CD4-positive, alpha-beta memory T cell (primary cell): Measurements from ENCODE around the gene AMZ2. TPM values are rescaled to one million over a fixed set of nuclear protein-coding genes. Genes with fewer than 3 reads are reported as not detected.
A peak's percentile ranks its signal among the peaks of the same experiment; 100 is the strongest.

Experiments
- CTCF ChIA-PET: fragments of 350-600 bp; sonication (Branson Sonifier 250); formaldehyde crosslinking; loops from one replicate; lab custom pipeline; 2021; ENCODE audit warnings: inconsistent platforms; ENCODE audit not compliant: partially characterized antibody; lab: Charles Lee
- POLR2A ChIA-PET: fragments of 350-600 bp; sonication (Branson Sonifier 250); formaldehyde crosslinking; loops from one replicate; lab custom pipeline; 2021; ENCODE audit not compliant: partially characterized antibody; lab: Charles Lee
- DNase-seq, 5 donors: peaks; one replicate each; pipeline versions ENCODE4 v3.0.0 to v3.0.0-alpha.2; 2020 to 2022; ENCODE audit warnings: mixed read lengths in 1 of 5
- H3K27ac ChIP-seq: one replicate; pipeline ENCODE4 v1.7.0; 2013; ENCODE audit warnings: low read depth, low read length
- H3K27me3 ChIP-seq: 2 replicates; pipeline ENCODE4 v1.7.0; 2013; ENCODE audit warnings: mild to moderate bottlenecking, low read length, moderate library complexity; ENCODE audit not compliant: insufficient read depth
- H3K36me3 ChIP-seq: 2 replicates; pipeline ENCODE4 v1.7.0; 2013; ENCODE audit warnings: mild to moderate bottlenecking, low read length, moderate library complexity; ENCODE audit not compliant: insufficient read depth
- H3K4me1 ChIP-seq: 2 replicates; pipeline ENCODE4 v1.7.0; 2013; ENCODE audit warnings: mild to moderate bottlenecking, low read length, moderate library complexity; ENCODE audit not compliant: insufficient read depth
- H3K4me3 ChIP-seq, 2 donors: one replicate each; pipeline ENCODE4 v1.7.0; 2013; ENCODE audit warnings: low read length in 2 of 2, mild to moderate bottlenecking in 1 of 2
- H3K9me3 ChIP-seq, 2 donors: one replicate each; pipeline ENCODE4 v1.7.0; 2013; ENCODE audit warnings: low read length in 2 of 2, control low read depth in 1 of 2; ENCODE audit not compliant: control insufficient read depth in 1 of 2
- H3K27ac Mint-ChIP-seq, 7 donors: one replicate each; pipeline ENCODE4 v1.8.0; 2020 to 2021; ENCODE audit warnings: mixed read lengths in 7 of 7, mild to moderate bottlenecking in 6 of 7, inconsistent platforms in 3 of 7, moderate library complexity in 3 of 7
- H3K27me3 Mint-ChIP-seq, 2 donors: one replicate each; pipeline ENCODE4 v1.8.0; 2020 to 2021; ENCODE audit warnings: mixed read lengths in 2 of 2
- H3K36me3 Mint-ChIP-seq, 2 donors: one replicate each; pipeline ENCODE4 v1.8.0; 2020 to 2021; ENCODE audit warnings: mixed read lengths in 2 of 2, inconsistent platforms in 1 of 2, mild to moderate bottlenecking in 1 of 2
- H3K4me1 Mint-ChIP-seq, 4 donors: one replicate each; pipeline ENCODE4 v1.8.0; 2020 to 2021; ENCODE audit warnings: mixed read lengths in 4 of 4, mild to moderate bottlenecking in 1 of 4
- H3K4me3 Mint-ChIP-seq, 8 donors: one replicate each; pipeline ENCODE4 v1.8.0; 2020 to 2021; ENCODE audit warnings: mixed read lengths in 8 of 8, mild to moderate bottlenecking in 7 of 8, moderate library complexity in 6 of 8, inconsistent platforms in 3 of 8
- H3K9me3 Mint-ChIP-seq, 8 donors: one replicate each; pipeline ENCODE4 v1.8.0; 2020 to 2021; ENCODE audit warnings: mixed read lengths in 8 of 8, mild to moderate bottlenecking in 5 of 8, inconsistent platforms in 3 of 8, moderate library complexity in 1 of 8
- intact Hi-C: fragments of 100-400 bp; cut with micrococcal nuclease; formaldehyde crosslinking; loops from one replicate; pipeline ENCODE4 v1.15.1; 2023
- polyA plus RNA-seq, 2 donors: library from polyadenylated mRNA; unstranded; fragments of 300-500 nt; fragmentation: Illumina TruSeq; gene quantifications; one replicate each; pipeline ENCODE4 v1.2.3, GENCODE V29; 2021
- total RNA-seq, 2 experiments: library from RNA; stranded (reverse); gene quantifications; one replicate each; pipeline ENCODE4 v1.2.3, GENCODE V29; 2021

Gene AMZ2
- total and polyA plus RNA-seq, 4 experiments from 2014 or later, result 66.1 to 161 (median 97.8) TPM

DNA sequence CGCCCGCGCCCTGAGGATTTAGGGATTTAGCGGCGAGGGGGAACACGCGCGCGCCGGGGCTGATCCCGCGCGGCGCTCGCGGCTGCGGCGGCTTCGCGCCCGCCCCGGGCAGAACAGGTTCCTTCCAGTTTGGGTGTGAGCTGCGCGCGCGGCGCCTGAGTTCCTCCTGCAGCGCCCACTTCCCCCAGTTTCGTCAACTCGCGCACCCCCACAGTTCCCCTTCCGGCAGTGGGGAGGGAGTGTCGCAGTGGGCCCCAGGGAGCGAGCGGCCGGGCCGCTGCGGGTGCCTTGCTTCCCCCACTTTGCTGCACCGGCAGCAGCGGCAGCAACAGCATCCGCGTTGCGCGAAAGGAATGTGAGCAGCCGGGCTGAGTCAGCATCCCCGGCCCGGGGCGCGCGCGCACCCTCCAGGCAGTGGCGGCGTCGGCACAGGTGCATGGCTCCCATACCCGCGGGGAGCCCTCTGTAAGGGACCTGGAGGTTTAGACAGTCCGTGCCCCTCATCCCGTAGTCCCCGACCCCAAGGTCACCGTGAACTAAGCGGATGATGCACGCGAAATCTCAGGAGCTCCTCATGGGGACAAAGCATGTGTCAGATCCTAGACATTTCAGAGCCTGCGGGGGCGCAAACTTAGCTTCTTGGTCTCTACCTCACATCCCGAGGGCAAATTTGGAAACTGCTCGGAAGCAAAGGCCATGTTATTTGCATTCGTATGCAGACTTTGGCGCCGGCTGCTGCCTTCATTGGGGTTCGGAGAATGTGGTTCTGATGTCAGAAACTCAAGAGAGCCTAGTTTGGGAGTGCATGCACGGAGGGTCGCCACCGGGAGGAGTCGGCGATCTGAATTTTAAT lies 44.2 kb downstream of the AMZ2 start:
- peak overlapping the region; percentile 90 for H3K27ac ChIP-seq
- H3K4me1 ChIP-seq, result peaks cover 78% of the 10 kb centered on the region
- Mint-ChIP-seq H3K4me1 (peaks cover 53 to 84% (median 63%) of the 10 kb centered on the region in 4 donors), H3K4me3 (peak overlapping the region; percentile 74 to 87 (median 84)), H3K9me3 (no peaks in the 10 kb centered on the region), H3K36me3 (peaks cover 0 to 6% of the 10 kb centered on the region in 2 donors), H3K27me3 (no peaks in the 10 kb centered on the region), H3K27ac (peak overlapping the region; percentile 89 to 99 (median 93))
- ChIA-PET POLR2A (interaction anchor here (0.6 to 9.3 kb wide), 45 partner anchors 11 to 324 kb away, joined by 3 to 151 read pairs (median 10); partner anchors contain the start of genes AMZ2, KPNA2, PRKAR1A and WIPI1), CTCF (interaction anchor here (0.8 to 5.4 kb wide), 14 partner anchors 10 to 145 kb away, joined by 3 to 21 read pairs (median 6); no protein-coding TSS in a partner anchor)
- intact Hi-C loops, result loop anchor here (1.0 to 5.0 kb wide), 9 partner anchors 29 to 220 kb away; partner anchors contain the start of genes AMZ2, PRKAR1A and WIPI1
- no peaks in the 10 kb centered on the region for H3K36me3 ChIP-seq
- peak overlapping the region; percentile 18 to 90 for H3K4me3 ChIP-seq
- no peaks in the 10 kb centered on the region for H3K27me3 ChIP-seq
- peak; percentile 96 to 98 (median 97) for DNase-seq
- H3K9me3 ChIP-seq, result no peaks in the 10 kb centered on the region

DNA sequence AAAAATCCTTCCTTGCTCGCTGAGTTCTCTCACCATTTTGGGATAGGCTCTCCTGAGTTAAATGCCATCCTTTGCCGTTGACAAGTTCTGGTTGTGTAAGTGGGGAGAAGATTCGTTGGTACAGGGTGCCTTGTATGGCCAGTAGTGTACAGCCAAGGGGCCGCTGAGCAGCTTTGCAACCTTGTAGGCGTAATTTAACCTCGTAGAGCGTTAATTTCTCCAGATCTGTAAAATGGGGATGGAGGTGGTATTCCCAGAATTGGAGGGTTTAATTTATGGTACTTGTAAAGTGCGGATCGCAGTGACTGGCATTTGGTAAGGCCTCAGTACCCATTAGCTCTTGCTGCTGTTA lies 44.8 kb downstream of the AMZ2 start:
- CTCF ChIA-PET, result interaction anchor here (1.0 to 5.4 kb wide), 11 partner anchors 9 to 145 kb away, joined by 3 to 21 read pairs (median 6); no protein-coding TSS in a partner anchor
- no peak for DNase-seq
- H3K4me3 ChIP-seq, result peak overlapping the region; percentile 18 to 90
- H3K4me1 ChIP-seq, result peaks cover 79% of the 10 kb centered on the region
- Mint-ChIP-seq H3K4me1 (peaks cover 54 to 85% (median 64%) of the 10 kb centered on the region in 4 donors), H3K4me3 (peak overlapping the region; percentile 74 to 87 (median 84)), H3K36me3 (peaks cover 0 to 6% of the 10 kb centered on the region in 2 donors), H3K27ac (peak overlapping the region; percentile 89 to 99 (median 93)), H3K27me3 (no peaks in the 10 kb centered on the region), H3K9me3 (no peaks in the 10 kb centered on the region)
- no peaks in the 10 kb centered on the region for H3K9me3 ChIP-seq
- no peaks in the 10 kb centered on the region for H3K27me3 ChIP-seq
- H3K27ac ChIP-seq, result peak overlapping the region; percentile 90
- intact Hi-C loops, result loop anchor here (1.0 to 5.0 kb wide), 7 partner anchors 45 to 165 kb away; partner anchors contain the start of genes AMZ2 and WIPI1
- POLR2A ChIA-PET, result interaction anchor here (1.0 to 9.3 kb wide), 31 partner anchors 10 to 219 kb away, joined by 3 to 151 read pairs (median 17); partner anchors contain the start of genes AMZ2, PRKAR1A and WIPI1
- H3K36me3 ChIP-seq, result no peaks in the 10 kb centered on the region

DNA sequence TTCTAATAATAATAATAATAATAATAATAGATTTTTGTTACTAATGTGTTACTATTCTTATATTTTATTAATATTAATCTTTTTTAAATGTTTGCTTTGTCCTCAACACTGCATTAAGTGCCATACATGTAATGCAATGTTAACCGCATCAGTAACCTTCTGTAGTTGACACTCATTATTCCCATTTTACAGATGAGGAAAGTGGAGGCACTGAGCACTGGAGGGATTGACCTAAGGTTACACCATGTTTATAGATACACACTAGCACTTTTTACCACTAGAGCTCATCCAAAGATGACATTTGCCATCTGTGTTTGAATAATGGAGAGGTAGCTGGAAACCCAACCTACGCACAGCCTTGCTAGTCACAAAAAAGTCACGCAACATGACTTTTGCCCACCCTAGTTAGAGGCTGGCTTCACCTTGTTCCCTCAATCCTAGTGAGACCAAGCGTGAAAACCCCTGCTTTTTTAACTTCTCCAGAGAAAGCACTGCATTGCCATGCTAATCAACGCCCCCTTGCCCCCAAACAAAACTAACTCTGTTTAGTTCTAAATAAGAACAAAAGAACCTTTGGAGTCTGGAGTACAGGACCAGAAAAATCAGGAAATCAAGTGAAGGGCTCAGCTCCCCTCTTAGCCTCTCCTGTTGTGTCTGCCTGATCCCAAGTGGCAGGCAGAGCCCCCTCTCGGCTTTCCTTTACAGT lies 45.8 kb downstream of the AMZ2 start:
- Histone ChIP-seq H3K27ac (no peak overlapping the region), H3K36me3 (no peaks in the 10 kb centered on the region), H3K27me3 (no peaks in the 10 kb centered on the region), H3K9me3 (no peaks in the 10 kb centered on the region), H3K4me1 (peaks cover 79% of the 10 kb centered on the region), H3K4me3 (no peak overlapping the region)
- Mint-ChIP-seq H3K4me3 (peak overlapping the region in 4 of 8 donors; percentile 7 to 32 (median 23)), H3K27me3 (no peaks in the 10 kb centered on the region), H3K9me3 (no peaks in the 10 kb centered on the region), H3K27ac (peak overlapping the region in 6 of 7 donors; percentile 29 to 74 (median 70)), H3K4me1 (peaks cover 49 to 87% (median 64%) of the 10 kb centered on the region in 4 donors), H3K36me3 (peaks cover 0 to 6% of the 10 kb centered on the region in 2 donors)
- ChIA-PET CTCF (interaction anchor here (0.9 to 2.3 kb wide), 4 partner anchors 10 to 121 kb away, joined by 3 to 10 read pairs (median 4); no protein-coding TSS in a partner anchor), POLR2A (interaction anchor here (0.6 to 9.3 kb wide), 9 partner anchors 8 to 144 kb away, joined by 3 to 151 read pairs (median 20); partner anchors contain the start of gene AMZ2)
- DNase-seq, result no peak
- intact Hi-C loops, result loop anchor here (2.0 to 5.0 kb wide), 3 partner anchors 46 to 111 kb away; partner anchors contain the start of gene AMZ2

DNA sequence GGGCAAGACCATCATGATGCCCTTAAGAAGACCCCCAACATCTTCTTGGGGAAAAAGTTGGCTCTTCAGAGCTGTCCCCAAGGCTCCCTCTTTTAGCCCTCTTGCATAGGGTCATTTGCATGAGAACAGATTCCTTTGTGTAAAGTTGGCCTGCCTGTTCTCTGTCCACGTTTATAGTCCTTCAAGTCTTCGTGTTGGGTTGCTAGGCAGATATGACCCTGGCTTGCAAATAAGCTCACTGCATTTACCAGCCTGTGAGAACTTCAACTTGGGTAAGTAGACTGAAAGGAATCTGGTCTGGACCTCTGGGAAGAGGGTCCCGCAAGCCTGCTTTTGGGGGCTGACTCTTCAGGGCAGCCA lies 46.3 kb downstream of the AMZ2 start:
- Mint-ChIP-seq H3K4me1 (peaks cover 46 to 85% (median 61%) of the 10 kb centered on the region in 4 donors), H3K9me3 (no peaks in the 10 kb centered on the region), H3K4me3 (peak overlapping the region in 5 of 8 donors; percentile 7 to 32 (median 20)), H3K36me3 (peaks cover 0 to 4% of the 10 kb centered on the region in 2 donors), H3K27me3 (no peaks in the 10 kb centered on the region), H3K27ac (peak overlapping the region in 5 of 7 donors; percentile 29 to 74 (median 71))
- no peak overlapping the region for H3K27ac ChIP-seq
- DNase-seq, result no peak
- no peaks in the 10 kb centered on the region for H3K9me3 ChIP-seq
- H3K4me3 ChIP-seq, result no peak overlapping the region
- H3K27me3 ChIP-seq, result no peaks in the 10 kb centered on the region
- intact Hi-C loops, result loop anchor here (5.0 kb wide), 2 partner anchors 47 to 112 kb away; partner anchors contain the start of gene AMZ2
- POLR2A ChIA-PET, result interaction anchor here (0.6 to 9.3 kb wide), 5 partner anchors 7 to 61 kb away, joined by 3 to 151 read pairs (median 4); no protein-coding TSS in a partner anchor
- H3K4me1 ChIP-seq, result peaks cover 76% of the 10 kb centered on the region
- CTCF ChIA-PET, result interaction anchor here (0.9 to 1.3 kb wide), 2 partner anchors 10 to 120 kb away, joined by 3 read pairs; no protein-coding TSS in a partner anchor
- H3K36me3 ChIP-seq, result no peaks in the 10 kb centered on the region

DNA sequence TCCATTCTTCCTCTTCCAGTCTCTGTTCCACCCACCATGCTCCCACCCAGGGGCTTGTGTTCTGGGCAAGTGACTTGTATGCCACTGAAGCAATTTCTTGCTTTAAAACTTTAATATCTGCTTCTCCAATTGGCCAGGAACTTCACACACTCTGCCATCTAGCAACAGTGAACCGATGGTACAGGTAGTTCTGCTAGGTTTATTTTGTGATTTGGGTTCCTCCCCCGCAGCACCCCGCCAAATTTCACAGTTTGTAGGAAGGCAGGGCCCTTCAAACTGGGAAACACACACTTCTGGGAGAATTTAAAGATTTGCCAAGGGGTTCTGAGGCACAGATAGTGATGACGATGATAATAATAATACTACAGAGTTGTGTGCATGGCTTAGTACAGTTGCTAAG lies 46.8 kb downstream of the AMZ2 start:
- H3K4me3 Mint-ChIP-seq, result peak overlapping the region in 5 of 8 donors; percentile 47 to 77 (median 64)

DNA sequence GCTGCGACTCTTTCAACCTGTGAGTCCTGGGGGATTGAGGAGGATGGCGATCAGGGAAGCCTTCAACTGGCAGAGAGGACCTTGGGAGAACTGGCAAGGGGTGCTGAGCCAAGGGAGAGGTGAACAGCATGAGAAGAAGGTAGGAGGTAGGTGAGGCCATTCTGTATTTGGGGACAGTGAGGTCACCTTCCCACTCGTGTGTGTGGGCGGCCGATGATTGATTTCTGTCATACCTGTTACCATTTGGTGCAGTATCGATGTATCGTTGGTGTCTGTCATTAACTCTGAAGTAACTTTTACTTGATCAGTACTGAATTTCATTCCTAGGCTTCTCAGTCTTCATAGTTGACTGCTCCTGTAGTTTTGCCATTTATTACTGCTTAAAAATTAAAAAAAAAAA lies 47.2 kb downstream of the AMZ2 start:
- no peak for DNase-seq
- POLR2A ChIA-PET, result interaction anchor here (3.3 kb wide), 1 partner anchor 50 kb away, joined by 31 read pairs; no protein-coding TSS in a partner anchor
- Histone ChIP-seq H3K36me3 (no peaks in the 10 kb centered on the region), H3K4me1 (peaks cover 67% of the 10 kb centered on the region), H3K4me3 (no peak overlapping the region), H3K27me3 (no peaks in the 10 kb centered on the region), H3K9me3 (no peaks in the 10 kb centered on the region), H3K27ac (no peak overlapping the region)
- Mint-ChIP-seq H3K9me3 (no peaks in the 10 kb centered on the region), H3K4me3 (peak overlapping the region in 6 of 8 donors; percentile 21 to 77 (median 58)), H3K27ac (peak overlapping the region; percentile 60 to 95 (median 85)), H3K36me3 (peaks cover 0 to 4% of the 10 kb centered on the region in 2 donors), H3K27me3 (no peaks in the 10 kb centered on the region), H3K4me1 (peaks cover 40 to 85% (median 57%) of the 10 kb centered on the region in 4 donors)
- intact Hi-C loops, result no loop called here
- CTCF ChIA-PET, result no interaction called here

More for the DNA sequence above, 46.8 kb downstream of the AMZ2 start:
- Histone ChIP-seq H3K36me3 (no peaks in the 10 kb centered on the region), H3K27me3 (no peaks in the 10 kb centered on the region), H3K27ac (no peak overlapping the region), H3K9me3 (no peaks in the 10 kb centered on the region), H3K4me3 (no peak overlapping the region), H3K4me1 (peaks cover 72% of the 10 kb centered on the region)
- Mint-ChIP-seq H3K36me3 (peaks cover 0 to 4% of the 10 kb centered on the region in 2 donors), H3K9me3 (no peaks in the 10 kb centered on the region), H3K27ac (peak overlapping the region in 5 of 7 donors; percentile 64 to 95 (median 87)), H3K27me3 (no peaks in the 10 kb centered on the region), H3K4me1 (peaks cover 44 to 85% (median 60%) of the 10 kb centered on the region in 4 donors)
- CTCF ChIA-PET, result interaction anchor here (1.3 kb wide), 1 partner anchor 120 kb away, joined by 3 read pairs; no protein-coding TSS in a partner anchor
- intact Hi-C loops, result loop anchor here (5.0 kb wide), 2 partner anchors 47 to 112 kb away; partner anchors contain the start of gene AMZ2
- POLR2A ChIA-PET, result interaction anchor here (9.1 to 9.3 kb wide), 2 partner anchors 53 to 60 kb away, joined by 149 to 151 read pairs; no protein-coding TSS in a partner anchor
- no peak for DNase-seq
